Panc1 (cell line): ENCODE results near the gene FBXO40.

ENCODE experiments used
- CTCF ChIP-seq: fragments of 450-650 bp; IDR thresholded peaks from 2 replicates; pipeline ENCODE4 v1.5.1; 2017; ENCODE audit warnings: mild to moderate bottlenecking
- POLR2AphosphoS5 ChIP-seq: IDR thresholded peaks from 2 replicates; pipeline ENCODE4 v1.6.1; 2012; ENCODE audit warnings: mild to moderate bottlenecking, low read depth, low read length, moderate library complexity
- REST ChIP-seq, 2 experiments: IDR thresholded peaks; 2 replicates each; pipeline ENCODE4 v1.6.1; 2011 to 2012; ENCODE audit warnings: low read depth in 2 of 2, control low read depth in 1 of 2, low read length in 1 of 2, mild to moderate bottlenecking in 1 of 2, moderate library complexity in 1 of 2; ENCODE audit not compliant: insufficient read depth in 1 of 2
- TCF7L2 ChIP-seq: IDR thresholded peaks from 2 replicates; pipeline ENCODE4 v1.6.1; 2011; ENCODE audit warnings: mild to moderate bottlenecking, low read depth, low read length, inconsistent platforms

GRCh38 chr3:121627211-121627610, 34.0 kb downstream of the FBXO40 start:
- TF ChIP-seq CTCF (no peak), POLR2AphosphoS5 (no peak), TCF7L2 (no peak), REST (IDR thresholded peaks at IDR 0.05; ENCODE audit: insufficient read depth in 1 of 2, low read depth in 2 of 2, low read length in 1 of 2) (no peak)
